Fibroblast of the aortic adventitia (primary cell): Measurements from ENCODE around the gene L3MBTL4. TPM values are rescaled to one million over a fixed set of nuclear protein-coding genes. Genes with fewer than 3 reads are reported as not detected.
"Not testable (repeated sequence)": the region's sequence is repeated elsewhere in the genome, so short reads cannot be mapped to it uniquely, and the experiment has no call there.

Experiments
- DNase-seq: peaks from one replicate; pipeline ENCODE4 v3.0.0-alpha.2; 2010; ENCODE audit warnings: low read depth
- H3K4me3 ChIP-seq: 2 replicates; pipeline ENCODE4 v1.5.1; 2011; ENCODE audit warnings: low read depth, mild to moderate bottlenecking, control low read depth, low read length, moderate library complexity
- CTCF ChIP-seq: IDR thresholded peaks from 2 replicates; pipeline ENCODE4 v1.5.1; 2011; ENCODE audit warnings: mild to moderate bottlenecking, low read length, control low read depth, inconsistent platforms; ENCODE audit not compliant: insufficient read depth
- total RNA-seq: library from RNA; depleted of rRNA; stranded (reverse); fragments of >200 nt; gene quantifications from 2 replicates; pipeline ENCODE4 v1.2.3, GENCODE V29; 2012; ENCODE audit warnings: low replicate concordance

Gene L3MBTL4
- total RNA-seq, 1 donor = not detected

- DNase-seq = no peak
- no peak for TF ChIP-seq CTCF
Observed at GRCh38 chr18:6280211-6280743, 134.4 kb downstream of the L3MBTL4 start.

GRCh38 chr18:6279308-6279707 is 135.4 kb downstream of the L3MBTL4 start:
- no peak for DNase-seq
- no peak for TF ChIP-seq CTCF
- no peak overlapping the region for H3K4me3 ChIP-seq

More at GRCh38 chr18:6280211-6280743, 134.4 kb downstream of the L3MBTL4 start:
- no peak overlapping the region for H3K4me3 ChIP-seq

- TF ChIP-seq CTCF = no peak
Observed at GRCh38 chr18:6273423-6273822, 141.3 kb downstream of the L3MBTL4 start.

GRCh38 chr18:6272144-6272543 is 142.6 kb downstream of the L3MBTL4 start:
- not testable (repeated sequence) for DNase-seq, H3K4me3 ChIP-seq

More at GRCh38 chr18:6273423-6273822, 141.3 kb downstream of the L3MBTL4 start:
- no peak overlapping the region for H3K4me3 ChIP-seq
- DNase-seq = no peak

GRCh38 chr18:6271585-6271984 is 143.1 kb downstream of the L3MBTL4 start:
- DNase-seq = no peak
- no peak for TF ChIP-seq CTCF
- H3K4me3 ChIP-seq = no peak overlapping the region

GRCh38 chr18:6270771-6271216 is 143.9 kb downstream of the L3MBTL4 start:
- TF ChIP-seq CTCF = no peak
- no peak for DNase-seq
- H3K4me3 ChIP-seq = no peak overlapping the region

GRCh38 chr18:6269660-6270332 is 144.9 kb downstream of the L3MBTL4 start:
- TF ChIP-seq CTCF = no peak
- no peak overlapping the region for H3K4me3 ChIP-seq
- DNase-seq = no peak
